Measurements from ENCODE around the gene FGD4.

FGD4 gene

DNA sequence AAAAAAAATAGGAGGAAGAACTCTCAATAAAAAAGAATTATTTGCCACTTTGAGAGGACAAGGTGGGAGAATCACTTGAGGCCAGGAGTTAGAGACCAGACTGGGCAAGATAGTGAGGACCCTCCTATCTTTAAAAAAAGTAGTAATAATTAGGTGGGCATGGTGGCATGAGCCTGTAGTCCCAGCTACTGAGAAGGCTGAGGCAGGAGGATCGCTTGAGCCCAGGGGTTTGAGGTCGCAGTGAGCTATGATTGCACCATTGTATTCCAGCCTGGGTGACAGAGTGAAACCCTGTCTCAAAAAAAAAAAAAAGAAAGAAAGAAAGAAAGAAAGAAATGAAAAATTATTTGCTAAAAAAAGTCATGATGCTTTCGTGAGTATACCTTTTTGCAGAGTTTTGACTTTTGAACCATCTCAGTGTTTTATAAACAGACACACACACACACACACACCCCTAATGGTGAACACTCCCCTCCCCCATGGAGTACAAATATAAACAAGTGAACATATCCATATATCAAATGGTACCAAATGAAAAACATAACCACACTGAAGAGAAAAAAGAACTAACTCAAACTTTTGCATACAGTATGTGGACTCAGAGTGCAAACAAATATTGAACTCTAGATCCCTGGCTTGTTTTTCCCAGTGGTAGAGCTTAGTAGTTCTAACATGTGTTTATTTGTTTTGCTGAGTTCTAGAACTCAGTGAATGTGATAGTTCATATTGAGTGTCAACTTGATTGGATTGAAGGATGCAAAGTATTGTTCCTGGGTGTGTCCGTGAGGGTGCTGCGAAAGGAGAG lies 252.0 kb downstream of the FGD4 start:
- Mint-ChIP-seq H3K27me3 (no peaks in the 10 kb centered on the region), H3K36me3 (no peaks in the 10 kb centered on the region), H3K27ac (no peak overlapping the region)

DNA sequence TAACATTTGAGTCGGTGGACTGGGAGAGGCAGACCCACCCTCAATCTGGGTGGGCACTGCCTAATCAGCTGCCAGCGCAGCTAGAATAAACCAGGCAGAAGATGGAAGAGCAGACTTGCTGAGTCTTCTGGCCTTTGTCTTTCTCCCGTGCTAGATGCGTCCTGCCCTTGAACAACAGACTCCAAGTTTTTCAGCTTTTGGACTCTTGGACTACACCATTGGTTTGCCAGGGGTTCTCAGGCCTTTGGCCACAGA lies 252.5 kb downstream of the FGD4 start:
- no peak overlapping the region for H3K27ac Mint-ChIP-seq
- H3K9me3 Mint-ChIP-seq, result no peaks in the 10 kb centered on the region
- no peaks in the 10 kb centered on the region for H3K4me1 Mint-ChIP-seq
- H3K36me3 Mint-ChIP-seq, result no peaks in the 10 kb centered on the region
- H3K4me3 Mint-ChIP-seq, result no peak overlapping the region
- H3K27me3 Mint-ChIP-seq, result no peaks in the 10 kb centered on the region

More for the DNA sequence above, 252.0 kb downstream of the FGD4 start:
- no peaks in the 10 kb centered on the region for H3K9me3 Mint-ChIP-seq
- no peak overlapping the region for H3K4me3 Mint-ChIP-seq
- no peaks in the 10 kb centered on the region for H3K4me1 Mint-ChIP-seq

DNA sequence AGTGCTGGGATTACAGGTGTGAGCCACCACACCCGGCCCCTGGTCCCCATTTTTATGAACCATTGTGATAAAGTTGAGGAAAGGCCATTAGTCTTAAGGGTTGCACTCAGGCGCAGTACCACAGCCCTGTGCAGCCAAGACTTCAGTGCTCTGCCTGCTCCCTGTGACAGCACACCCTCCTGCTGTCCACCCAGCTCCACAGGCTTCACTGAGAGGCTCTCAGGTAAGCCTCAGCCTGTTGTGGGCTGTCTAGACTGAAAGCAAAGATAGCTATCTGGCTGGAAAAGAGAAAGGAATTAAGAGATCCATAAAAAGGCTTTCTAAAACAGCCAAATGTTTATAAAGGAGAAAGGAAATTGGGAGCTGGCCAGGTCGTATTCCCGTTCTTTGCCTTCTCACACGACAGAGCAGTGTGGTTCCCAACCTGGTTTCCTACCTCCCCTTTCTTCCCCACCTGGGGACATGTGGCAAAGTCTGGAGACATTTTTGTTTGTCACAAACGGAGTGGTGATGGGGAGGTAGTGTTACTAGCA lies 260.6 kb downstream of the FGD4 start:
- H3K27me3 Mint-ChIP-seq, result no peaks in the 10 kb centered on the region
- H3K27ac Mint-ChIP-seq, result no peak overlapping the region

DNA sequence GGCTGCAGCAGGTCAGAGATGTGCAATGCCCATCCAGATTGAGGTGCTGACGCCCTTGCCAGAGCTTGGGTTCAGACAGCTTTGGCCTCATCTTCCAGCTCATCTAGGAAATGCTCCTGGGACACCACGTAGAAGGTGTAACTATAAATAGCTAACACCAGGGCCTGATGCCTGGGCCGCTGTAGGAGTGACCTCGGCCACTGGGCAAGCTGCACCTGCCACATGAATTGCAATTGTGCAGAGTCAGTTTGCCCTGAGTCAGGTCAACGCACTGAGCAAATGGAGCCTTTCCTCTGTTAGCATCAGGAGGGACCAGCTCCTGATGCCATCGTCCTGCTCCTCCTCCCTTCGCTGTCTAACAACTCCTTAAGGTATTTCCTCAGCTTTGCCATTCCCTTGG lies 262.3 kb downstream of the FGD4 start:
- Mint-ChIP-seq H3K9me3 (no peaks in the 10 kb centered on the region), H3K27me3 (no peaks in the 10 kb centered on the region), H3K27ac (no peak overlapping the region)

More for the DNA sequence above, 260.6 kb downstream of the FGD4 start:
- Mint-ChIP-seq H3K36me3 (no peaks in the 10 kb centered on the region), H3K9me3 (no peaks in the 10 kb centered on the region), H3K4me3 (no peak overlapping the region), H3K4me1 (no peaks in the 10 kb centered on the region)

DNA sequence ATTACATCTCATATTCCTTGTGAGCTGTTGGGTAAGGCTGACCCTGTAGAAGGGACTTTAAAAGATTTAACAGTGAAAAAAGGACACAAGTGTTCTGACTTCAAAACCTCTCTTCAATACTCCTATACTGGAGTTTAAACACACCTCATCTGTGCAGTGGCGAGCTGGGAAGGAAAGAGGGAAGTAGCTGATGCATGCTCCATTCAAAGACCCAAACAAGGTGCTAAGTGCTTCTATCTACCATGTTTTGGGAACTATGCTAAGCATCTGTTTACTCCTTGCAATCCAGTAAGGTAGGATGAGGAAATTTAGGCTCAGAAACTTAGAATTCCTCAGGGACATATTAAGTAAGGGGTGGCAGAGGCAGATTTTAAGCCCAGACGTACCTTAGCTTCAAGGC lies 263.3 kb downstream of the FGD4 start:
- no peak overlapping the region for H3K4me3 Mint-ChIP-seq
- H3K9me3 Mint-ChIP-seq, result no peaks in the 10 kb centered on the region
- no peaks in the 10 kb centered on the region for H3K27me3 Mint-ChIP-seq
- no peaks in the 10 kb centered on the region for H3K36me3 Mint-ChIP-seq
- H3K27ac Mint-ChIP-seq, result no peak overlapping the region
- no peaks in the 10 kb centered on the region for H3K4me1 Mint-ChIP-seq

More for the DNA sequence above, 262.3 kb downstream of the FGD4 start:
- H3K36me3 Mint-ChIP-seq, result no peaks in the 10 kb centered on the region
- H3K4me1 Mint-ChIP-seq, result no peaks in the 10 kb centered on the region
- H3K4me3 Mint-ChIP-seq, result no peak overlapping the region

DNA sequence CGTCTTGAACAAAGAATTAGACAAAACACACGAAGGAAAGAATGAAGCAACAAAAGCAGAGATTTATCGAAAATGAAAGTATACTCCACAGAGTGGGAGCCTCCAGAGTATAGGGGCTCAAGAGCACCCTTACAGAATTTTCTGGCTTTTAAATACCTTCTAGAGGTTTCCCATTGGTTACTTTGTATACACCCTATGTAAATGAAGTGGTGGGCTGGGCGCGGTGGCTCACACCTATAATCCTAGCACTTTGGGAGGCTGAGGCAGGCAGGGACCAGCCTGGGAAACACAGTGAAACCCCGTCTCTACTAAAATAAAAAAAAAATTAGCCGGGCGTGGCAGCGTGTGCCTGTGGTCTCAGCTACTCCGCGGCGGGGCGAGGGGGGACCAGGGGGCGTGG lies 266.7 kb downstream of the FGD4 start:
- H3K4me1 Mint-ChIP-seq, result no peaks in the 10 kb centered on the region
- no peaks in the 10 kb centered on the region for H3K9me3 Mint-ChIP-seq
- H3K27me3 Mint-ChIP-seq, result peaks cover 3% of the 10 kb centered on the region
- no peak overlapping the region for H3K4me3 Mint-ChIP-seq
- H3K36me3 Mint-ChIP-seq, result no peaks in the 10 kb centered on the region
- no peak overlapping the region for H3K27ac Mint-ChIP-seq

DNA sequence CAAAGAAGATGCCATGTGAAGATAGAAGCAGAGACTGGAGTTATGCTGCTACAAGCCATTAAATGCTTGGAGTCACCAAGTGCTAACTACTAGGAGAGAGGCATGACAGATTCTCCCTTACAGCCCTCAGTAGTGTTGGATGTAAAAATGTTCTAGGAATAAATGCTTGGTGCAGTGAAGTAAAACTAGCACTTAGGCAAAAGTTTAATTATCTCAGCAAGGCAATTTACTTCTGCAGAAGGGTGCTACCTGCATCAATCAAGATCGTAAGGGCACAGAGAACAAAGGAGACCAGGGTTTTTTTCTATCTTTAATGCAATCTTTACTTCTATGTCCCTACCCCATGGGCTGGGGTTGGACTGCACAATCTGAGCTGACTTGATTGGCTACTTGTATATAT lies 270.2 kb downstream of the FGD4 start:
- Mint-ChIP-seq H3K4me1 (no peaks in the 10 kb centered on the region), H3K9me3 (no peaks in the 10 kb centered on the region), H3K27me3 (peaks cover 3% of the 10 kb centered on the region), H3K4me3 (no peak overlapping the region), H3K36me3 (no peaks in the 10 kb centered on the region), H3K27ac (no peak overlapping the region)

DNA sequence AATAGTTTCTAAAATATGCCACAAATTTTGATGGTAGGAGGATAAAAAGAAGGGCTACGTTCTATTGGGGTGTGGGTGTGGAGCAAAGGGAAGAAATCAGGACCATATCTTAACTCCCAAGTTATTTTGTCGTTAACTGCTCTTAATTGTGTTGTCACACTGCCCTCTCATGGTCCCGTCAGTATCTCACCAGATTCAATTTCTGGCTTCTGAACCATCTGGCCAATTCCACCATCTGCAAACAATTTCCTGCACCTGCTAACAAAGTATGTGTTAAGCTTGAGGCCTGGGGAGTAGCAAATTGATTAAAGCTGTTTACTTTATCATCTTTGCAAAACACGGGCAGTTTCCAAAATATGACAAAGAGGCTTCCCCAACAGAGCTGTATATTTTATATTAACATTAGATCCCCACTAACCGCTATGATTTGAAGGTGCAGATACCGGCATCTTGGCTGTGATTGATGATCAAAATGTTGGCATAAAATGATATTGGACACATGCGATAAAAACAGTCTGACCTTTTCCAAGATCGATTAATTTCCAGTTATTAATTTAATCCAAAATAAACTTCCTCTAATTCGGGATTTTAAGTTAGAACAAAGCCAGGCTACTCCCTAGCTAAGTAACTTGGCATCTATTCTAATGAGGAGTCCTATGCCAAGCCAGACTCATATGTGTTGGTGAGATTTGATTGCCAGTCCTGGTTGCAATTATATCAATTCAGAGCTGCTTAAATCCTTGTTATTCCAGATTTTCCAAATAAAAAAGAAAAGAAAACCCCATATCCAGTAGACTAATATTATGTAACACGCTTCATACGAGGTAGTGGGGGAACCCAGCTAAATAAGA lies 272.8 kb downstream of the FGD4 start:
- Mint-ChIP-seq H3K36me3 (no peaks in the 10 kb centered on the region), H3K4me3 (no peak overlapping the region), H3K4me1 (no peaks in the 10 kb centered on the region), H3K9me3 (no peaks in the 10 kb centered on the region), H3K27ac (no peak overlapping the region), H3K27me3 (peaks cover 3% of the 10 kb centered on the region)

DNA sequence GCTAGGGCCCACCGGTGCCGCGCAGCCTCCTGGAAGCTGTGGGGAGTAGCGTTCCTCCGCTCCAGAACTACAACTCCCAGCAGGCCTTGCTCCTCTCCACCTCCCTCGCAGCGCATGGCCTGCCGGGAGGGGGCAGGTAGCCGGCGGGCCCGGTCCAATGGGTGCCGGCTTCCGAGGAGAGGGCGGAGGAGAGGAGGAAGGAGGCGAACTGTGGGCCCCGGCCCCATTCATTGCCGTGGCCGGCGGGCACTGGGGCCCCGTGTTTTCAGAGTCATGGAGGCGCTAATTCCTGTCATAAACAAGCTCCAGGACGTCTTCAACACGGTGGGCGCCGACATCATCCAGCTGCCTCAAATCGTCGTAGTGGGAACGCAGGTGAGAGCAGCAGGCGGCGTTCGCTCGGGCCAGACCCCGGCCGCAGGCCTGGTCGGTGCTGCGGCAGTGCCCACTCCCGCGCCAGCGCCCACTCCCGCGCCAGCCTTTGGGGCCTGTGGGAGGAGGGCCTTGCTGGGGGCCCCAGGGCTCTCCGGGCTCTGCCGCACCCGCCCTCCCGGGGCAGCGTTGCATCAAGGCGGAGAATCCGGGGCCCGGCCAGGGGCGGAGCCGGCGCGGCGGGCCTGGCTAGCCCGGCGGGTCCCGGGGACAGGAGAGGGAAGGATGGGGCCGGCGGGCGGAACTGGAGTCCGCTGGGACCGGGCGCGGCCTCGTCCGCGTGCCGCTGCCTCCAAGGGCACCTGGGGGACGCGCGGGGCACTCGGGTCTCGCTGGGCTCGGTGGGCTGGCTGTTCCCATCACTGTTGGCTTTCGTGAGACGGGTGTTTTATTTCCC lies 279.9 kb downstream of the FGD4 start, which contains the start of gene DNM1L:
DNM1L (plus strand) TSS at position 211 of the 829 bp plus-strand sequence; CDS start at position 274, 63 bp downstream.
- no peaks in the 10 kb centered on the region for H3K27me3 Mint-ChIP-seq
- no peaks in the 10 kb centered on the region for H3K36me3 Mint-ChIP-seq
- no peaks in the 10 kb centered on the region for H3K9me3 Mint-ChIP-seq
- peak within 1 kb of the TSS; percentile 91 for H3K27ac Mint-ChIP-seq
- H3K4me3 Mint-ChIP-seq, result peak within 1 kb of the TSS; percentile 97
- peaks cover 33% of the 10 kb centered on the region for H3K4me1 Mint-ChIP-seq

DNA sequence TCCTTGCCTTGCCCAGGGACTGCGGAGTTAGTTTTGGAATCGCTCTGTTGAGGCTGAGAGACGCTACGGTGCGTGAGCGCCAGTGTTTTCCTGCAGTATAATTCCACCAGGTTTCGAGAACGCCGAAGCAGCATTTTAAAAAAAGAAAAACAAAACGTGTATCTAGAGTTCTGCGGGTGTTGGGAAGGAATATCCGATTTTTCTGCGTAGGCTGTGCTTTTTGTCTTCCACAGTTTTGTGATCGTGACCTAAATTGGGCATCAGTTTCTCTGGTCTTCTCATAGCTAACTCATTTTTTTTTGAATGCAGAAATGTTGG lies 280.5 kb downstream of the FGD4 start:
- Mint-ChIP-seq H3K27ac (peak overlapping the region; percentile 91), H3K9me3 (no peaks in the 10 kb centered on the region), H3K4me1 (peaks cover 33% of the 10 kb centered on the region), H3K36me3 (no peaks in the 10 kb centered on the region), H3K4me3 (peak overlapping the region; percentile 97), H3K27me3 (no peaks in the 10 kb centered on the region)

DNA sequence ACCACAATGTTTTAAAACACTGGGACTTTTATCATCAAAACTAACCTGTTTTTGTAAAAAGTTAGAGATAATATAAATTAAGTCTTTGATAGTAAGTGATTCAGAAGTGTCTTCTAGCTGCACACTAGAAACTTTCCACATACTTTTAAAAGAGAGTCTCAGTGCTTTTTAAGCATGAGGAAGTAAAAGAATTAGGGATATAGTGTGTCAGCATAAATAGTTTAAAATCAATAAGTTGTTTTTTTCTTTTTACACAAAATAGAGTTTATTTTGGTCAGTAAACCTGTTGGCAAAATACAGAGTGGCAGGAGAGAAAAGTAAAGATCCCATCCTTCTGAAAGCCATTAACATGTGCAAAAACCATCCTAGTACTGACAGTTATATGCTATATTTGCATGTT lies 281.4 kb downstream of the FGD4 start:
- Mint-ChIP-seq H3K9me3 (no peaks in the 10 kb centered on the region), H3K27ac (no peak overlapping the region), H3K4me3 (peak overlapping the region; percentile 97), H3K4me1 (peaks cover 37% of the 10 kb centered on the region), H3K36me3 (peaks cover 5% of the 10 kb centered on the region), H3K27me3 (no peaks in the 10 kb centered on the region)

DNA sequence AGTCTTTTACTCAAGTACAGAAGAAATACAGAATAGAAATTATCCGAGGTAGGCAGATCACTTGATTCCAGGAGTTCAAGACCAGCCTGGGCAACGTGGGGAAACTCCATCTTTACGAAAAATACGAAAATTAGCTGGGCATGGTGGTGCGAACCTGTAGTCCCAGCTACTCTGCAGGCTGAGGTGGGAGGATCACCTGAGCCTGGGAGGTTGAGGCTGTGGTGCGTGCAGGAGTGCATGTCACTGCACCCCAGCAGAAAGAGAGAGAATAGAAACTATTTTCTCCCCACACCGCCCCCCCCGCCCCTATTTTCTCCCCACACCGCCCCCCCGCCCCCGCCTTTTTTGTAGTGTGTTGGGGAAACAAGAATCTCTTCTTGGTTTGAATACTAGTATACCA lies 281.9 kb downstream of the FGD4 start:
- Mint-ChIP-seq H3K27ac (no peak overlapping the region), H3K36me3 (peaks cover 6% of the 10 kb centered on the region)

DNA sequence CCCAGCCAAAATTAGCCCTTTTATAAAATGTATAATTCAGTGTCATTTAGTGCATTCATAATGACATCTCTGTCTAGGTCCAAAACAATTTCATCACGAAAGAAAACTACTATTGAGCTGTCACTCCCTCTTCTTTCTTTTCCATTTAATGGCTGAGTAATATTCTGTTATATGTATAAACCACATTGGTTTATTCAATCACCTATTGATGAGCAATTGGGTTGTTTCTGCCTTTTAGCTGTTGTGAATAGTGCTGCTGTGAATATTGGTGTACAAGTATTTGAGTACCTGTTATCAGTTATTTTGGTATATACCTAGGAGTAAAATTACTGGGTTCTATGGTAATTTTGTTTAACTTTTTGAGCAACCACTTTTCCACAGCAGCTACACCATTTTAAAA lies 287.0 kb downstream of the FGD4 start:
- Mint-ChIP-seq H3K27me3 (no peaks in the 10 kb centered on the region), H3K27ac (no peak overlapping the region), H3K9me3 (no peaks in the 10 kb centered on the region), H3K4me1 (peaks cover 55% of the 10 kb centered on the region), H3K36me3 (peaks cover 14% of the 10 kb centered on the region), H3K4me3 (no peak overlapping the region)

More for the DNA sequence above, 281.9 kb downstream of the FGD4 start:
- Mint-ChIP-seq H3K4me1 (peaks cover 39% of the 10 kb centered on the region), H3K27me3 (no peaks in the 10 kb centered on the region), H3K9me3 (no peaks in the 10 kb centered on the region), H3K4me3 (peak overlapping the region; percentile 23)

DNA sequence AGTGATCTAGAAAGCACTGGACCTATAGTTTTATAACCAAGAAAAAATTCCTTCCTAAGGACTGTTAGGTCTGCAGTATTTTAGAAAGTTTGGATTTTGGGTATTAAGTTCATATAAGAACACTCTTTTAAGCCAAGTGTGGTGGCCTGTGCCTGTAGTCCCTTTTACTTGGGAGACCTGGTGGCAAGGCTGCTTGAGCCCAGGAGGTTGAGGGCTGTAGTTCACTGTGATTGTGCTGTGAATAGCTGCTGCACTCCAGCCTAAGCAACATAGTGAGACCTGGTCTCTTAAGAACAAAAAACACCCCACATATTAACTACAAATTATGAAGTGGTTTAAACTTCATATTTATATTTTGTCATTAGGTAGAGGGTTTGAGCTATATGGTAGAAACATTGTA lies 289.4 kb downstream of the FGD4 start:
- Mint-ChIP-seq H3K27me3 (no peaks in the 10 kb centered on the region), H3K4me1 (peaks cover 65% of the 10 kb centered on the region), H3K9me3 (no peaks in the 10 kb centered on the region), H3K4me3 (no peak overlapping the region), H3K36me3 (peaks cover 17% of the 10 kb centered on the region), H3K27ac (no peak overlapping the region)

DNA sequence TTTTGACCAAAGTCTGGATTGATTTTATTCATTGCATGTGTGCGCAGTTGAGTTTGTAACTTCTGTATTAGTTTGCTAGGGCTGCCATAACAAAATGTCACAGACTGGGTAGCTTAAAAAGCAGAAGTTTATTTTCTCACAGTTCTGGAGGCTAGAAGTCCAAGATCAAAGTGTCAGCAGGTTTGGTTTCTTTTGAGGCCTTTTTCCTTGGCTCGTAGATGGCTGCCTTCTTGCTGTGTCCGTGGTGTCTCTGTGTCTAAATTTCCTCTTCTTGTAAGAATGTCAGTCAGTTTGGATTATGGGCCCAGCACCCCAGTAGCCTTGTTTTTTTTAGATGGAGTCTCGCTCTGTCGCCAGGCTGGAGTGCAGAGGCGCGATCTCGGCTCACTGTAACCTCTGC lies 291.6 kb downstream of the FGD4 start:
- Mint-ChIP-seq H3K4me3 (no peak overlapping the region), H3K4me1 (peaks cover 74% of the 10 kb centered on the region), H3K9me3 (no peaks in the 10 kb centered on the region), H3K36me3 (peaks cover 23% of the 10 kb centered on the region), H3K27me3 (no peaks in the 10 kb centered on the region), H3K27ac (no peak overlapping the region)
